RWPE2 (cell line): ENCODE data around the gene TTLL6.

ENCODE experiments used
- ATAC-seq: fragments of 200-7000 bp; cut with Tn5 transposase; 3 replicates; pipeline ENCODE4 v1.9.1; 2021; ENCODE audit warnings: low read depth
- DNase-seq: peaks from one replicate; pipeline ENCODE4 v3.0.0-alpha.2; 2020; ENCODE audit warnings: low spot score
- H3K27ac ChIP-seq: fragments of 450-650 bp; 2 replicates; pipeline ENCODE4 v1.5.1; 2017; ENCODE audit warnings: mild to moderate bottlenecking; ENCODE audit not compliant: poor library complexity, severe bottlenecking
- H3K27me3 ChIP-seq: fragments of 250-450 bp; sonication (Bioruptor Pico); 2 replicates; pipeline ENCODE4 v1.5.1; 2021; ENCODE audit warnings: mild to moderate bottlenecking, moderate library complexity; ENCODE audit not compliant: insufficient read depth, poor library complexity, severe bottlenecking
- H3K36me3 ChIP-seq: fragments of 250-450 bp; sonication (Bioruptor Pico); 2 replicates; pipeline ENCODE4 v1.5.1; 2020; ENCODE audit warnings: low read depth, mild to moderate bottlenecking, moderate library complexity
- H3K4me1 ChIP-seq: fragments of 250-450 bp; sonication (Bioruptor Pico); 2 replicates; pipeline ENCODE4 v1.5.1; 2021; ENCODE audit warnings: mild to moderate bottlenecking, moderate library complexity; ENCODE audit not compliant: insufficient read depth, poor library complexity, severe bottlenecking
- H3K4me3 ChIP-seq: fragments of 250-450 bp; sonication (Bioruptor Pico); 2 replicates; pipeline ENCODE4 v1.5.1; 2021; ENCODE audit warnings: mild to moderate bottlenecking, moderate library complexity; ENCODE audit not compliant: severe bottlenecking
- H3K9me3 ChIP-seq: fragments of 250-450 bp; sonication (Bioruptor Pico); 2 replicates; pipeline ENCODE4 v1.5.1; 2021; ENCODE audit warnings: mild to moderate bottlenecking, moderate library complexity; ENCODE audit not compliant: severe bottlenecking
- TF ChIP-seq, protein P1 (sequence below): fragments of 450-650 bp; IDR thresholded peaks from one replicate; pipeline ENCODE4 v1.5.1; 2017; ENCODE audit warnings: mild to moderate bottlenecking, moderate library complexity; ENCODE audit not compliant: poor library complexity, severe bottlenecking

The TTLL6 gene

DNA sequence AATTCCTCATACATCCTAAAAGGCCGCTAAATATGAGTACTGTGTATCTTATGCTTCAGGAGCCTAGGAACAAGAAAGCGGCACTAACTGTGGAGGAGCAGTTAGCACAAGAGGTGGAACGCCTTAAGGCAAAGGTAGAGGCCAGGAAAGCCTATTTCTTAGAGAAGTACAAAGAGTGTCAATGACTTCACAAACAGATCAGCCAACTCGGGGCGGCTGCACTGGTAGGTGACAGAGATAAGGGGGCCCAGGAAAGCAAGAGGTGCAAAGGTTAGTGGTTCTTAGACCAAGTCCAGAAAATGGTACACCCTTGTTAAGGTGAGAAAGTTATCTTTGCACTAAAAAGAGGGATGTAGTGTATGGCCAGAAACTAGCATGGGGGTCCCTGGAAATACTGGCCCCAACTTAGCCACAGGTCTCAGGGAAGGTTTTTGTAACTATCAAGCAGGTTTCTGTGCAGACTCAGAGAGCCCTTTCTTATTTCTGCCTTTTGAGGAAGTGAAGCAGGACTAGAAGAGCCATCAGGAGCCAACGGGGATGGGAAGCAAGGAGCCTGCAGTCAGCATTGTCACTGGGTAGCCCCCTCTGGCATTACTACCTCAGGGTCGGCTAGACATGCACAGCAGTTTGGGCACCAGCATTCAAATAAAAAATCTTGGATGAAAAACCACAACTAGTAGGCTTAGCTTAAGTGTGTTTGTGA, 37.9 kb upstream of the TTLL6 start:
- DNase-seq = no peak
- Histone ChIP-seq H3K27me3 (no peaks in the 10 kb centered on the region), H3K4me3 (no peak overlapping the region), H3K36me3 (peaks cover 77% of the 10 kb centered on the region), H3K4me1 (no peaks in the 10 kb centered on the region), H3K9me3 (no peaks in the 10 kb centered on the region), H3K27ac (no peak overlapping the region)
- no peak for ATAC-seq
- TF ChIP-seq, protein P1, sequence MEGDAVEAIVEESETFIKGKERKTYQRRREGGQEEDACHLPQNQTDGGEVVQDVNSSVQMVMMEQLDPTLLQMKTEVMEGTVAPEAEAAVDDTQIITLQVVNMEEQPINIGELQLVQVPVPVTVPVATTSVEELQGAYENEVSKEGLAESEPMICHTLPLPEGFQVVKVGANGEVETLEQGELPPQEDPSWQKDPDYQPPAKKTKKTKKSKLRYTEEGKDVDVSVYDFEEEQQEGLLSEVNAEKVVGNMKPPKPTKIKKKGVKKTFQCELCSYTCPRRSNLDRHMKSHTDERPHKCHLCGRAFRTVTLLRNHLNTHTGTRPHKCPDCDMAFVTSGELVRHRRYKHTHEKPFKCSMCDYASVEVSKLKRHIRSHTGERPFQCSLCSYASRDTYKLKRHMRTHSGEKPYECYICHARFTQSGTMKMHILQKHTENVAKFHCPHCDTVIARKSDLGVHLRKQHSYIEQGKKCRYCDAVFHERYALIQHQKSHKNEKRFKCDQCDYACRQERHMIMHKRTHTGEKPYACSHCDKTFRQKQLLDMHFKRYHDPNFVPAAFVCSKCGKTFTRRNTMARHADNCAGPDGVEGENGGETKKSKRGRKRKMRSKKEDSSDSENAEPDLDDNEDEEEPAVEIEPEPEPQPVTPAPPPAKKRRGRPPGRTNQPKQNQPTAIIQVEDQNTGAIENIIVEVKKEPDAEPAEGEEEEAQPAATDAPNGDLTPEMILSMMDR = no peak

DNA sequence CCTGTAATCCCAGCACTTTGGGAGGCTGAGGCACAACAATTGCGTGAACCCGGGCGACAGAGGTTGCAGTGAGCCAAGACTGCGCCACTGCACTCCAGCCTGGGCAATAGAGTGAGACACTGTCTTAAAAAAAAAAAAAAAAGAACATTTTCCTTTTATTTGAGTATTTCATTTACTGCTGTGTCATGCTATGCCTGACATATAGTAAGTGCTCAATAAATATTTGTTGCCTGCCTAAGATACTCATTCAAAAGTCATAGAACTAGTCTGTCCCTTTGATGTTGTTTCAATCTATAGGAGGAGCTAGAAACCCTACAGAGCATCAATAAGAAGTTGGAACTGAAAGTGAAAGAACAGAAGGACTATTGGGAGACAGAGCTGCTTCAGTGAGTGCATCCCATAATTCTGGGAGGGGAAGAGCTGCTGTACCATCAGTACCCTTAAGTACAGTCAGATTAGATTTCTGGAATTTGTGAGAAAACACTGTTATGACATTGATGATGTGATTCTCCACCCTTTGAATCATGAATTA, 33.8 kb upstream of the TTLL6 start:
- ATAC-seq (no peak), DNase-seq (no peak)
- Histone ChIP-seq H3K4me3 (no peak overlapping the region), H3K4me1 (no peaks in the 10 kb centered on the region), H3K27me3 (no peaks in the 10 kb centered on the region), H3K36me3 (peaks cover 88% of the 10 kb centered on the region), H3K27ac (no peak overlapping the region), H3K9me3 (no peaks in the 10 kb centered on the region)
- TF ChIP-seq, protein P1 = no peak

DNA sequence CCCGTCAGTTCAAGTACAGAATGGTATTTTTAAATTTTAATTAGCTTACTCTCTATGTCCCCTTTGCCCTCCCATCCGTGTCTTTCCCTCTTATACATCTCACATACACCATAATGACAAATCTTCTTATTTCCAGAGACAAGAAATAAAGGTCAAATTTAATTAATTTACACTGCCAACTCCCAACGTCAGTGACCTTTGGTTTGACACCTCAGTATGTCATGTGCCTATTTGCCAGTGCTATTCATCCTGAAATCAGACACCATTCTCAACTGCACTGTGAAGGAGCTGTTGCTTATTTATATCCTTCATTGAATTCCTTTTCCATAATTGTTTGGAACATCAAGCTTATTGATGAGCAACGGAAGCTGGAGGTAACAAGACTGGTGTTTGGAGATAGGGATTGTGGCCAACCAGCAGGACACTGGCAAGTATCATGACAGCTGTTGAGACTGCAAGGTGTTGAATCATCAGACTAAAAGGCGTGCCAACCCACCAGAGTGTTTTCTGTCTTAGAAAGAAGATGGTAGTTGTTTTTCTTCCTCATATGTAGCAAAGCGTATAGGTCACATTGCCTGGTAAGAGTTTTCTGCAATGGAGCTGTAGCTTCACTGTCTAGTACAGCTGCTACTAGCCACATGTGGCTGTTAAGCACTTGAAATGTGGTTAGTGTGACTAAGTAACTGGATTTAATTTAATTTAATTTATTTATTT, 26.3 kb upstream of the TTLL6 start:
- ATAC-seq = no peak
- Histone ChIP-seq H3K36me3 (peaks cover 53% of the 10 kb centered on the region), H3K27me3 (no peaks in the 10 kb centered on the region), H3K4me3 (no peak overlapping the region), H3K9me3 (no peaks in the 10 kb centered on the region), H3K27ac (no peak overlapping the region), H3K4me1 (peaks cover 10% of the 10 kb centered on the region)
- TF ChIP-seq, protein P1 = no peak
- no peak for DNase-seq

DNA sequence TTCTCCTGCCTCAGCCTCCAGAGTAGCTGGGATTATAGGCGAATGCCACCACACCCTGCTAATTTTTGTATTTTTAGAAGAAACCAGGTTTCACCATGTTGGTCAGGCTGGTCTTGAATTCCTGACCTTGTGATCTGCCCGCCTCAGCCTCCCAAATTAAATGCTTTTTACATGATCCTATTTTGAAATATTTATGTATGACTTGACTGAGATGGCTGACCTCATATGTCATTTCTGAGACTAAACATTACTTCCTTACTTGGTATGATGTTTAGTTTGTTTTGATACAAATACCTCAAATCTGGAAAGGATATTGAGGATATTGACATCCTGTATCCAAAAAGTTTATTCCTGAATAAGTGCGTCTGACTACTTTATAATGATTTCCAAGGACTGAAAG, 25.7 kb upstream of the TTLL6 start:
- Histone ChIP-seq H3K4me3 (no peak overlapping the region), H3K4me1 (peaks cover 10% of the 10 kb centered on the region), H3K27me3 (no peaks in the 10 kb centered on the region), H3K27ac (no peak overlapping the region), H3K9me3 (no peaks in the 10 kb centered on the region), H3K36me3 (peaks cover 47% of the 10 kb centered on the region)
- DNase-seq (no peak), ATAC-seq (no peak)
- TF ChIP-seq, protein P1 = no peak
